ENCODE data around the gene RAMACL.

RAMACL gene

GRCh38 chr6:166578536-166579236, 7.8 kb downstream of the RAMACL start:
- DNase-seq (ENCODE audit: low read depth in 3 of 3, low spot score in 1 of 3) = no peak

- no peak for DNase-seq (ENCODE audit: low read depth in 3 of 3, low spot score in 1 of 3)
These were observed 11.3 kb downstream of the RAMACL start for GRCh38 chr6:166575205-166575604.

- DNase-seq (ENCODE audit: low read depth in 3 of 3, low spot score in 1 of 3) = no peak
These were observed 12.8 kb downstream of the RAMACL start for GRCh38 chr6:166573511-166574216.

GRCh38 chr6:166572370-166573261, 13.9 kb downstream of the RAMACL start:
- DNase-seq (ENCODE audit: low read depth in 3 of 3, low spot score in 1 of 3) = no peak

GRCh38 chr6:166570929-166571713, 15.4 kb downstream of the RAMACL start:
- DNase-seq (ENCODE audit: low read depth in 3 of 3, low spot score in 1 of 3) = no peak

- no peak for DNase-seq (ENCODE audit: low read depth in 3 of 3, low spot score in 1 of 3)
These were observed 17.3 kb downstream of the RAMACL start for GRCh38 chr6:166569206-166569605.

GRCh38 chr6:166567813-166568212, 18.7 kb downstream of the RAMACL start:
- DNase-seq (ENCODE audit: low read depth in 3 of 3, low spot score in 1 of 3) = no peak

GRCh38 chr6:166567107-166567506, 19.4 kb downstream of the RAMACL start:
- DNase-seq (ENCODE audit: low read depth in 3 of 3, low spot score in 1 of 3) = no peak

GRCh38 chr6:166566026-166567011, 20.2 kb downstream of the RAMACL start:
- DNase-seq (ENCODE audit: low read depth in 3 of 3, low spot score in 1 of 3) = no peak

GRCh38 chr6:166565084-166565967, 21.2 kb downstream of the RAMACL start:
- DNase-seq (ENCODE audit: low read depth in 3 of 3, low spot score in 1 of 3) = no peak

GRCh38 chr6:166563805-166564204, 22.7 kb downstream of the RAMACL start:
- no peak for DNase-seq (ENCODE audit: low read depth in 3 of 3, low spot score in 1 of 3)

GRCh38 chr6:166563200-166563599, 23.3 kb downstream of the RAMACL start:
- DNase-seq (ENCODE audit: low read depth in 3 of 3, low spot score in 1 of 3) = no peak

- DNase-seq (ENCODE audit: low read depth in 3 of 3, low spot score in 1 of 3) = no peak
These were observed 23.8 kb downstream of the RAMACL start for GRCh38 chr6:166562726-166563125.

GRCh38 chr6:166561771-166562359, 24.6 kb downstream of the RAMACL start:
- no peak for DNase-seq (ENCODE audit: low read depth in 3 of 3, low spot score in 1 of 3)

- no peak for DNase-seq (ENCODE audit: low read depth in 3 of 3, low spot score in 1 of 3)
These were observed 26.3 kb downstream of the RAMACL start for GRCh38 chr6:166560222-166560621.

- no peak for DNase-seq (ENCODE audit: low read depth in 3 of 3, low spot score in 1 of 3)
These were observed 26.8 kb downstream of the RAMACL start for GRCh38 chr6:166559662-166560061.

- DNase-seq (ENCODE audit: low read depth in 3 of 3, low spot score in 1 of 3) = no peak
These were observed 27.3 kb downstream of the RAMACL start for GRCh38 chr6:166559211-166559610.
